Astrocyte (in vitro differentiated cells and primary cell): ENCODE data around the gene ABHD13. TPM values are rescaled to one million over a fixed set of nuclear protein-coding genes. Genes with fewer than 3 reads are reported as not detected.

Experiments
- DNase-seq: peaks from one replicate; pipeline ENCODE4 v3.0.0-alpha.2; 2010; ENCODE audit warnings: low read depth
- FAIRE-seq: peaks from 2 replicates; lab custom pipeline; 2011; peaks lifted over from hg19 to GRCh38; lab: Jason Lieb, UNC
- H2AFZ ChIP-seq: 2 replicates; pipeline ENCODE4 v1.6.0; 2012; ENCODE audit warnings: low read depth, low read length, inconsistent platforms
- H3K27ac ChIP-seq: 2 replicates; pipeline ENCODE4 v1.5.1; 2011; ENCODE audit warnings: low read depth, low read length, inconsistent platforms
- H3K27me3 ChIP-seq: 2 replicates; pipeline ENCODE4 v1.6.0; 2011; ENCODE audit warnings: low read length, inconsistent platforms; ENCODE audit not compliant: insufficient read depth
- H3K36me3 ChIP-seq: 2 replicates; pipeline ENCODE4 v1.5.1; 2011; ENCODE audit warnings: low read length, inconsistent platforms; ENCODE audit not compliant: insufficient read depth
- H3K4me1 ChIP-seq: 2 replicates; pipeline ENCODE4 v1.5.1; 2011; ENCODE audit warnings: low read length, inconsistent platforms; ENCODE audit not compliant: insufficient read depth
- H3K4me2 ChIP-seq: 2 replicates; pipeline ENCODE4 v1.6.0; 2012; ENCODE audit warnings: low read length, inconsistent platforms
- H3K4me3 ChIP-seq: 2 replicates; pipeline ENCODE4 v1.5.1; 2011; ENCODE audit warnings: low read depth, mild to moderate bottlenecking, low read length, inconsistent platforms; ENCODE audit not compliant: insufficient read depth
- H3K79me2 ChIP-seq: 2 replicates; pipeline ENCODE4 v1.6.0; 2012; ENCODE audit warnings: mild to moderate bottlenecking, low read length, inconsistent platforms; ENCODE audit not compliant: insufficient read depth
- H3K9ac ChIP-seq: 2 replicates; pipeline ENCODE4 v1.6.0; 2012; ENCODE audit warnings: mild to moderate bottlenecking, low read length, inconsistent platforms
- H3K9me3 ChIP-seq: 2 replicates; pipeline ENCODE4 v1.5.1; 2012; ENCODE audit warnings: low read depth, mild to moderate bottlenecking, low read length, inconsistent platforms; ENCODE audit not compliant: insufficient read depth
- H4K20me1 ChIP-seq: 2 replicates; pipeline ENCODE4 v1.6.0; 2012; ENCODE audit warnings: low read length, inconsistent platforms; ENCODE audit not compliant: insufficient read depth
- H3K27ac Mint-ChIP-seq: one replicate; pipeline ENCODE4 v1.8.0; 2021; ENCODE audit warnings: mild to moderate bottlenecking, mixed read lengths; ENCODE audit not compliant: unreplicated experiment
- H3K27me3 Mint-ChIP-seq: one replicate; pipeline ENCODE4 v1.8.0; 2021; ENCODE audit warnings: low read depth, mixed read lengths; ENCODE audit not compliant: unreplicated experiment
- H3K36me3 Mint-ChIP-seq: one replicate; pipeline ENCODE4 v1.8.0; 2021; ENCODE audit warnings: low read depth, mixed read lengths; ENCODE audit not compliant: unreplicated experiment
- H3K4me1 Mint-ChIP-seq: one replicate; pipeline ENCODE4 v1.8.0; 2021; ENCODE audit warnings: low read depth, mixed read lengths; ENCODE audit not compliant: unreplicated experiment
- H3K4me3 Mint-ChIP-seq: one replicate; pipeline ENCODE4 v1.8.0; 2021; ENCODE audit warnings: mild to moderate bottlenecking, moderate library complexity, mixed read lengths; ENCODE audit not compliant: unreplicated experiment
- H3K9me3 Mint-ChIP-seq: one replicate; pipeline ENCODE4 v1.8.0; 2021; ENCODE audit warnings: mild to moderate bottlenecking, mixed read lengths; ENCODE audit not compliant: unreplicated experiment
- EZH2 ChIP-seq: IDR thresholded peaks from 2 replicates; pipeline ENCODE4 v1.6.1; 2012; ENCODE audit warnings: mild to moderate bottlenecking, low read length, inconsistent platforms; ENCODE audit not compliant: insufficient read depth
- total RNA-seq: library from RNA; stranded (reverse); gene quantifications from 2 replicates; pipeline ENCODE4 v1.2.1, GENCODE V29; 2021
- TF ChIP-seq, protein P1 (sequence below): IDR thresholded peaks from 2 replicates; pipeline ENCODE4 v1.5.1; 2011; ENCODE audit warnings: low read depth, mild to moderate bottlenecking, inconsistent platforms, low read length, moderate library complexity; ENCODE audit not compliant: insufficient read depth

Gene ABHD13
- total RNA-seq, 1 donor from 2014 or later = 8.5 TPM

DNA sequence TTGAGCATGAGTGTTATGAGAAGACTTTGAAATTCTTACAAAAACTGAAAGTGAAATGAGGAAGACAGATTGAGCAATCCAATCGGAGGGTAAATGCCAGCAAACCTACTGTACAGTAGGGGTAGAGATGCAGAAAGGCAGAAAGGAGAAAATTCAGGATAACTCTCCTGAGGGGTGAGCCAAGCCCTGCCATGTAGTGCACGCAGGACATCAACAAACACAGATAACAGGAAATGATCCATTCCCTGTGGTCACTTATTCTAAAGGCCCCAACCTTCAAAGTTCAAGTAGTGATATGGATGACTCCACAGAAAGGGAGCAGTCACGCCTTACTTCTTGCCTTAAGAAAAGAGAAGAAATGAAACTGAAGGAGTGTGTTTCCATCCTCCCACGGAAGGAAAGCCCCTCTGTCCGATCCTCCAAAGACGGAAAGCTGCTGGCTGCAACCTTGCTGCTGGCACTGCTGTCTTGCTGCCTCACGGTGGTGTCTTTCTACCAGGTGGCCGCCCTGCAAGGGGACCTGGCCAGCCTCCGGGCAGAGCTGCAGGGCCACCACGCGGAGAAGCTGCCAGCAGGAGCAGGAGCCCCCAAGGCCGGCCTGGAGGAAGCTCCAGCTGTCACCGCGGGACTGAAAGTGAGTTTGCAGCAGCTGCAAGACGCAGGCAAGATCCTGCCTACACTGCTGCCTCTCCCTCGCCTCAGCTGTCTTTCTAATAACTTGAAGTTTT is 51.6 kb downstream of the ABHD13 start, which contains the start of gene TNFSF13B:
Gene TNFSF13B, plus strand, starts transcription at position 118 of the 728 bp plus-strand sequence. Its CDS starts 178 bp downstream, at position 296.
- H3K27ac ChIP-seq = no peak within 1 kb of the TSS
- no peak for DNase-seq
- no peaks in the 10 kb centered on the region for H3K9me3 ChIP-seq
- Mint-ChIP-seq H3K4me3 (no peak within 1 kb of the TSS), H3K27ac (no peak within 1 kb of the TSS), H3K4me1 (peaks cover 22% of the 10 kb centered on the region), H3K9me3 (no peaks in the 10 kb centered on the region), H3K27me3 (no peaks in the 10 kb centered on the region), H3K36me3 (no peaks in the 10 kb centered on the region)
- H3K4me3 ChIP-seq = no peak within 1 kb of the TSS
- H3K4me1 ChIP-seq = peaks cover 7% of the 10 kb centered on the region
- H4K20me1 ChIP-seq = no peaks in the 10 kb centered on the region
- H3K36me3 ChIP-seq = no peaks in the 10 kb centered on the region
- H3K27me3 ChIP-seq = no peaks in the 10 kb centered on the region
- TF ChIP-seq, protein P1, sequence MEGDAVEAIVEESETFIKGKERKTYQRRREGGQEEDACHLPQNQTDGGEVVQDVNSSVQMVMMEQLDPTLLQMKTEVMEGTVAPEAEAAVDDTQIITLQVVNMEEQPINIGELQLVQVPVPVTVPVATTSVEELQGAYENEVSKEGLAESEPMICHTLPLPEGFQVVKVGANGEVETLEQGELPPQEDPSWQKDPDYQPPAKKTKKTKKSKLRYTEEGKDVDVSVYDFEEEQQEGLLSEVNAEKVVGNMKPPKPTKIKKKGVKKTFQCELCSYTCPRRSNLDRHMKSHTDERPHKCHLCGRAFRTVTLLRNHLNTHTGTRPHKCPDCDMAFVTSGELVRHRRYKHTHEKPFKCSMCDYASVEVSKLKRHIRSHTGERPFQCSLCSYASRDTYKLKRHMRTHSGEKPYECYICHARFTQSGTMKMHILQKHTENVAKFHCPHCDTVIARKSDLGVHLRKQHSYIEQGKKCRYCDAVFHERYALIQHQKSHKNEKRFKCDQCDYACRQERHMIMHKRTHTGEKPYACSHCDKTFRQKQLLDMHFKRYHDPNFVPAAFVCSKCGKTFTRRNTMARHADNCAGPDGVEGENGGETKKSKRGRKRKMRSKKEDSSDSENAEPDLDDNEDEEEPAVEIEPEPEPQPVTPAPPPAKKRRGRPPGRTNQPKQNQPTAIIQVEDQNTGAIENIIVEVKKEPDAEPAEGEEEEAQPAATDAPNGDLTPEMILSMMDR = no peak
- TF ChIP-seq EZH2 = no peak
- H3K79me2 ChIP-seq = no peaks in the 10 kb centered on the region
- FAIRE-seq = no peak
- H2AFZ ChIP-seq = peak within 1 kb of the TSS; percentile 50
- H3K9ac ChIP-seq = no peak within 1 kb of the TSS
- peak within 1 kb of the TSS; percentile 63 for H3K4me2 ChIP-seq

DNA sequence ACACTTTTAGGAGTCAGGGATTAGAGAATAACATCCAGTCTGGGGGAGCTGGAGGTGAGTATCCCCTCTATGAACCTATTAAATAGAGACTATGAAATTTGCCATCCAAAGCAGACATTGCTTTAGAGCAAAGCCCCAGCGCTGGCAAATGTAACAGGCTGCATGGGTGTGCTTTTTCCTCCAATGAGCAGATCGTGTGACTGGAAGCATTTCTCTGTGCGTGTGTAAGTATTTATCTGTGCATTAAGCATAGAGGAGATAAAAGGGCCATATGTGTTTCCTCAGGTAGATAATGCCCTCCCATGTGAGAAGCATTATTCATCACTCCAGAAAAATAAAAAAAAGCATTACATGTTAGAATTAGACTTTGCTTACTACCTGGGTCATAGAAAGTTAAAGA is 52.2 kb downstream of the ABHD13 start:
- FAIRE-seq = no peak
- no peak for DNase-seq
- Histone ChIP-seq H3K9me3 (no peaks in the 10 kb centered on the region), H4K20me1 (no peaks in the 10 kb centered on the region), H3K36me3 (no peaks in the 10 kb centered on the region), H3K4me3 (no peak overlapping the region), H3K4me1 (peaks cover 7% of the 10 kb centered on the region), H2AFZ (no peak overlapping the region), H3K9ac (no peak overlapping the region), H3K27ac (no peak overlapping the region), H3K4me2 (peak overlapping the region; percentile 63), H3K79me2 (no peaks in the 10 kb centered on the region), H3K27me3 (no peaks in the 10 kb centered on the region)
- Mint-ChIP-seq H3K27ac (no peak overlapping the region), H3K9me3 (no peaks in the 10 kb centered on the region), H3K4me3 (no peak overlapping the region), H3K36me3 (no peaks in the 10 kb centered on the region), H3K4me1 (peaks cover 22% of the 10 kb centered on the region), H3K27me3 (no peaks in the 10 kb centered on the region)
- no peak for TF ChIP-seq EZH2
- TF ChIP-seq, protein P1 = no peak

DNA sequence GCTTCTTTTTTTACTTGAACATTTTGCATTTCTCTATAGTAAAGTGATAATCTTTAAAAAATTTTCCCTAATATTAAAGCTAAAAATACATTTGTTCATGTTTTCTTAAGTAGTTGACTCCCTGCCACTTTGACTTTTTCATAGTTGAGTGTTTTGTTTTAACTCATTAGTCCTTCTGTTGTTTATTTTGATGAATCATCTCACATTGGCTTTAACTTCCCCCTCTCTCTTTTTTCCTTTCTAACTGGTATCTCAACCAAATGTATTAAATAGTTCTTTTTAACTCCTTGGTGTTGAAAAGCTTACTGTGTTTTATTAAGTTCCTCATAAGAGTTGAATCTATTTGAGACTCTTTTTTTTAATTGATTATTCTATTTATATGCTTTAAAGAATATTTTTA is 54.1 kb downstream of the ABHD13 start:
- Histone ChIP-seq H3K27me3 (no peaks in the 10 kb centered on the region), H3K4me2 (no peak overlapping the region), H2AFZ (no peak overlapping the region), H3K36me3 (no peaks in the 10 kb centered on the region), H4K20me1 (no peaks in the 10 kb centered on the region), H3K9me3 (no peaks in the 10 kb centered on the region), H3K79me2 (no peaks in the 10 kb centered on the region), H3K27ac (no peak overlapping the region), H3K4me3 (no peak overlapping the region), H3K4me1 (peaks cover 7% of the 10 kb centered on the region), H3K9ac (no peak overlapping the region)
- no peaks in the 10 kb centered on the region for H3K9me3 Mint-ChIP-seq
- H3K4me3 Mint-ChIP-seq = no peak overlapping the region
- H3K27me3 Mint-ChIP-seq = no peaks in the 10 kb centered on the region
- no peak overlapping the region for H3K27ac Mint-ChIP-seq
- H3K4me1 Mint-ChIP-seq = peaks cover 17% of the 10 kb centered on the region
- DNase-seq (no peak), FAIRE-seq (no peak)
- no peaks in the 10 kb centered on the region for H3K36me3 Mint-ChIP-seq
- no peak for TF ChIP-seq EZH2
- TF ChIP-seq, protein P1 = no peak
